ENCODE results near the gene ACOX3. TPM values are rescaled to one million over a fixed set of nuclear protein-coding genes. Genes with fewer than 3 reads are reported as not detected.

The ACOX3 gene
- total RNA-seq, 1 experiment from 2014 or later: 21.0 TPM

DNA sequence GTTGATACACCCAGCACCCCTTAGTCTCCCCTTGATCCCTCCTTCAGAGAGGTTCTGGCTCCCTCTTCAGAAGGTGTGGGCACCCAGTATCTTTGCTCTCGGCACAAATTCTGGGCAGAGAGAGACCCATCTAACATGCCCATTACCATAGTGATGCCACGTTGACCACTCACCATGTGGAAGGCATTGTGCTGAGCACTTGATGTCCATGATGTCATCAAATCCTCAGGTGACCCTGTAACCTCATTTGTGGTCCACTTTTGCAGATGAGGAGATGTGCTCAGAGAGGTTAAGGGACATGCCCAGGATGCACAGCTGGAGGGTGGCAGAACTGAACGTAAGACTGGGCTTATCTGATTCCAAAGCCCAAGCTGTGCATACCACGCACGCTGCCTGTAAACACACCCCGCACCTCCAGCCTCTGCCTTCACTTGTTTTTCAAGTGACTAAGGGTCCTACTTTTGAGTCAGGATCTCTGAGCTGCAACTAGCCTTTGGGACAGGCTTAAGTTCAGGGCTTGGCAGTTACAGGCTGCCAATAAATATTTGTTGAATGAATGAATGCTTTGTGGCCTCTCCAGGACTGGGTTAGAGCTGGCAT is 115.8 kb downstream of the ACOX3 start:
- CTCF ChIA-PET: no interaction called here
- Histone ChIP-seq H3K27ac (no peak overlapping the region), H3K79me2 (ENCODE audit: low read depth) (no peaks in the 10 kb centered on the region), H2AFZ (no peak overlapping the region), H3K4me3 (no peak overlapping the region), H3K4me1 (replicated peaks; ENCODE audit: insufficient read depth) (no peaks in the 10 kb centered on the region), H3K27me3 (ENCODE audit: insufficient read depth, low read depth) (no peaks in the 10 kb centered on the region), H3K9me3 (ENCODE audit: insufficient read depth, low read depth) (no peaks in the 10 kb centered on the region), H3F3A (ENCODE audit: insufficient read depth, low read depth) (no peaks in the 10 kb centered on the region), H3K9me2 (ENCODE audit: insufficient read depth) (no peaks in the 10 kb centered on the region), H3K36me3 (ENCODE audit: low read depth) (no peaks in the 10 kb centered on the region), H3K4me2 (no peak overlapping the region), H4K20me1 (ENCODE audit: insufficient read depth) (no peaks in the 10 kb centered on the region)
- peak in 1 of 2 experiments; percentile 36 for DNase-seq
- TF ChIP-seq, protein P1, sequence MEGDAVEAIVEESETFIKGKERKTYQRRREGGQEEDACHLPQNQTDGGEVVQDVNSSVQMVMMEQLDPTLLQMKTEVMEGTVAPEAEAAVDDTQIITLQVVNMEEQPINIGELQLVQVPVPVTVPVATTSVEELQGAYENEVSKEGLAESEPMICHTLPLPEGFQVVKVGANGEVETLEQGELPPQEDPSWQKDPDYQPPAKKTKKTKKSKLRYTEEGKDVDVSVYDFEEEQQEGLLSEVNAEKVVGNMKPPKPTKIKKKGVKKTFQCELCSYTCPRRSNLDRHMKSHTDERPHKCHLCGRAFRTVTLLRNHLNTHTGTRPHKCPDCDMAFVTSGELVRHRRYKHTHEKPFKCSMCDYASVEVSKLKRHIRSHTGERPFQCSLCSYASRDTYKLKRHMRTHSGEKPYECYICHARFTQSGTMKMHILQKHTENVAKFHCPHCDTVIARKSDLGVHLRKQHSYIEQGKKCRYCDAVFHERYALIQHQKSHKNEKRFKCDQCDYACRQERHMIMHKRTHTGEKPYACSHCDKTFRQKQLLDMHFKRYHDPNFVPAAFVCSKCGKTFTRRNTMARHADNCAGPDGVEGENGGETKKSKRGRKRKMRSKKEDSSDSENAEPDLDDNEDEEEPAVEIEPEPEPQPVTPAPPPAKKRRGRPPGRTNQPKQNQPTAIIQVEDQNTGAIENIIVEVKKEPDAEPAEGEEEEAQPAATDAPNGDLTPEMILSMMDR (conservative IDR thresholded peaks at IDR 0.05): no peak
- no peak for TF ChIP-seq EZH2 (IDR thresholded peaks at IDR 0.05; ENCODE audit: low read depth)
- BruUV-seq (replicated peaks): no TSS peak
- intact Hi-C loops (cut with micrococcal nuclease; ENCODE audit: unreplicated experiment): no loop called here
- POLR2A ChIA-PET (ENCODE audit: unreplicated experiment): no interaction called here

DNA sequence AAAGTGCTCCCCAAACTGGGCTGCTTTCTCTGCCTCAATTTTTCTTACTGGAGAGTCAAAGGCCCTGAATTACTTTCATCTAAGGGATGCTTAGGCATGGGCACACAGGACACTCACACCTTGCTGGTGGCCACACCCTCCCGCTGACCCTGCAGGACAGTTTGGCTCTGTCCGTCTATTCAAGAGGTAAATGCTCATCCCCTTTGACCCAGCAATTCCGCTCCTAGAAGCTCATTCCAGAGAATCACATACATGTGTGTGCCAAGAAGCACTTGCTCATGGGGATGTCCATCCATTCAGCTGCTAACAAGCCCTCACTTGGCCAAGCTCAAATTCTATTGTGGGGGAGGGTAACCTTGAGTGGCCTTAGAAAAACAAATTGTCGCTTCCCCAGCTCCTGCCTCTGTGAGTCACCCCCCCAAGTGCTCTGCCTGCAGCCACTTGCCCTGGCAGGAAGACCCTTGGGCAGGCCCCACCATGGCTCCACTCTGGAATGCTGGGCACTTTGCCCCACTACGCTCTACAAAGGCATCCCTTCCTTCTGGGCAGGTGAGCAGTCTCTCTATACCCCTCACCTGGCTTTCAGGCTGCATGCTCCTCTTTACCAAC is 116.5 kb downstream of the ACOX3 start:
- no peak overlapping the region for H3K4me2 ChIP-seq
- ChIA-PET POLR2A (ENCODE audit: unreplicated experiment) (no interaction called here), CTCF (no interaction called here)
- no peak overlapping the region for H2AFZ ChIP-seq
- intact Hi-C loops (cut with micrococcal nuclease; ENCODE audit: unreplicated experiment): no loop called here
- no peak for TF ChIP-seq EZH2 (IDR thresholded peaks at IDR 0.05; ENCODE audit: low read depth)
- BruUV-seq (replicated peaks): no TSS peak
- DNase-seq: no peak
- no peak overlapping the region for H3K4me3 ChIP-seq
- no peak overlapping the region for H3K27ac ChIP-seq
- H3F3A ChIP-seq (ENCODE audit: insufficient read depth, low read depth): no peaks in the 10 kb centered on the region
- no peaks in the 10 kb centered on the region for H3K9me2 ChIP-seq (ENCODE audit: insufficient read depth)
- no peaks in the 10 kb centered on the region for H3K9me3 ChIP-seq (ENCODE audit: insufficient read depth, low read depth)
- no peaks in the 10 kb centered on the region for H4K20me1 ChIP-seq (ENCODE audit: insufficient read depth)
- H3K36me3 ChIP-seq (ENCODE audit: low read depth): no peaks in the 10 kb centered on the region
- H3K4me1 ChIP-seq (replicated peaks; ENCODE audit: insufficient read depth): no peaks in the 10 kb centered on the region
- no peaks in the 10 kb centered on the region for H3K79me2 ChIP-seq (ENCODE audit: low read depth)
- H3K27me3 ChIP-seq (ENCODE audit: insufficient read depth, low read depth): no peaks in the 10 kb centered on the region

DNA sequence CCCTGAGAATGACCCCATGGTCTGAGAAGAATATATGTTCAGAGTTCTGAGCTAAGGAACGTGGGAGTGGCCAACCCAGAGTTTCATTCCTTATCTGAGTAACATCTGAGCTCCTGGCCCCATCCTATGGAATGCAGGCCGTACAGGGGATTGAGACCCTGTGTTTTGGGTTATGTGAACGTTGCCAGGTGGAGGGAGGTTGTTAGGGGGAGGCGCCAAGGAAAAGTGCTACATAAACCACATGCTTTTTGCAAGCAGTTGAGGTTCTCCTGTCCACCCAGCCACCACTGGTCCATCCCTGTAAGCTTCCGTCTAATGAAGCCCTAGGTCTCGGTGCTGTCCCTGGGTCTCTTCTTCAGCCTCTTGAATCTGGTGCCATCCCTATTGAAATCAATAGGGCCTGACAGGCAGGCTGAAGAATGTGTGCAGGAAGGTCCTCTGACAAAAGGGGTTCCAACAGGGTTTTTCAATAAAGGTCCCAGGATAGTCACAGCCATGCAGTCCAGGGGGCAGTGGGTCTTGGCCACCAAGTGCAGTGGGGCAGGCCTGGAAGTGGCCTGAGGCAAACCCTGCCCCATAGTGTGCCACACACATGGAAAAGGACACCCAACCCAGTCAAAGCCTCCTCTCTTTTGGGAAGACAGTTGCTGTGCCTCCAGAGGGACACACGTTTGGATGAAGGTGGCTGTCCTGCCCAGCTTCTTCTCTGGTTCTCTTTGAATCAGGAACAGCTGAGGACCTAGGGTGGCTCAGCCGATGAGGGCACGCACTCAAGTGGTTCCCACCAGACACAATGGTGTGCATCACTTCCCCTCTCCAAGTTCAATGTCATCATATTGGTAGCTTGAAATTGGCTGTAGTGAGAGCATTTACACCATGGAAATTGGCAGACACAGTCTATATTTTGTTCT is 117.5 kb downstream of the ACOX3 start:
- H3K36me3 ChIP-seq (ENCODE audit: low read depth): no peaks in the 10 kb centered on the region
- no peaks in the 10 kb centered on the region for H3K79me2 ChIP-seq (ENCODE audit: low read depth)
- POLR2A ChIA-PET (ENCODE audit: unreplicated experiment): no interaction called here
- no peak overlapping the region for H3K27ac ChIP-seq
- no peaks in the 10 kb centered on the region for H3K9me3 ChIP-seq (ENCODE audit: insufficient read depth, low read depth)
- DNase-seq: no peak
- intact Hi-C loops (cut with micrococcal nuclease; ENCODE audit: unreplicated experiment): no loop called here
- TF ChIP-seq, protein P1 (conservative IDR thresholded peaks at IDR 0.05): no peak
- no peak for TF ChIP-seq EZH2 (IDR thresholded peaks at IDR 0.05; ENCODE audit: low read depth)
- H3K9me2 ChIP-seq (ENCODE audit: insufficient read depth): no peaks in the 10 kb centered on the region
- no peaks in the 10 kb centered on the region for H3K4me1 ChIP-seq (replicated peaks; ENCODE audit: insufficient read depth)
- H4K20me1 ChIP-seq (ENCODE audit: insufficient read depth): no peaks in the 10 kb centered on the region
- no peaks in the 10 kb centered on the region for H3F3A ChIP-seq (ENCODE audit: insufficient read depth, low read depth)
- CTCF ChIA-PET: no interaction called here
- H3K4me3 ChIP-seq: no peak overlapping the region
- H3K27me3 ChIP-seq (ENCODE audit: insufficient read depth, low read depth): no peaks in the 10 kb centered on the region
- H2AFZ ChIP-seq: no peak overlapping the region
- no TSS peak for BruUV-seq (replicated peaks)
- H3K4me2 ChIP-seq: no peak overlapping the region
